ENCODE results near the gene GRP.

DNA sequence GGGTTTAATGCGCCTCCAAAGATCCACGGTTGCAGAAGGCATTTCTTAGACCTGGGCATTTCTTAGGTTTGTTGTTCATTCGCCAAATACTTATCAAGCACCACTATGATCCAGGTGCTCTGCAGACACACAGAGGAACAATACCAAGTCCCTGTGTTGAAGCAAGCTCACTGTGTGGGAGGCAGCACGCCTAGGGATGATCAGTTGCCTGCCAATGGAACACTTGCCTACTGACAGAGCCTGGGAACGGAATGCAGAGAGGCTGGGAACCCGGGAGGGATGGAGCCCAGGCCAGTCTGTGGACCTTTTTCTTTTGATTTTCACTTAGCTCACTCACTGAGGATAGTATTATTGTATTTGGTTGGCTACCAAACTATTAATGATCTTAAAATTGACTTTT lies 1.9 kb upstream of the GRP start:
- TF ChIP-seq, protein P1, sequence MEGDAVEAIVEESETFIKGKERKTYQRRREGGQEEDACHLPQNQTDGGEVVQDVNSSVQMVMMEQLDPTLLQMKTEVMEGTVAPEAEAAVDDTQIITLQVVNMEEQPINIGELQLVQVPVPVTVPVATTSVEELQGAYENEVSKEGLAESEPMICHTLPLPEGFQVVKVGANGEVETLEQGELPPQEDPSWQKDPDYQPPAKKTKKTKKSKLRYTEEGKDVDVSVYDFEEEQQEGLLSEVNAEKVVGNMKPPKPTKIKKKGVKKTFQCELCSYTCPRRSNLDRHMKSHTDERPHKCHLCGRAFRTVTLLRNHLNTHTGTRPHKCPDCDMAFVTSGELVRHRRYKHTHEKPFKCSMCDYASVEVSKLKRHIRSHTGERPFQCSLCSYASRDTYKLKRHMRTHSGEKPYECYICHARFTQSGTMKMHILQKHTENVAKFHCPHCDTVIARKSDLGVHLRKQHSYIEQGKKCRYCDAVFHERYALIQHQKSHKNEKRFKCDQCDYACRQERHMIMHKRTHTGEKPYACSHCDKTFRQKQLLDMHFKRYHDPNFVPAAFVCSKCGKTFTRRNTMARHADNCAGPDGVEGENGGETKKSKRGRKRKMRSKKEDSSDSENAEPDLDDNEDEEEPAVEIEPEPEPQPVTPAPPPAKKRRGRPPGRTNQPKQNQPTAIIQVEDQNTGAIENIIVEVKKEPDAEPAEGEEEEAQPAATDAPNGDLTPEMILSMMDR (IDR thresholded peaks at IDR 0.05), result no peak
- TF ChIP-seq POLR2A (IDR thresholded peaks at IDR 0.05), result no peak
